Stomach smooth muscle (tissue), 2 donors: ENCODE measurements around the gene CCDC7.
"Not testable (repeated sequence)": the region's sequence is repeated elsewhere in the genome, so short reads cannot be mapped to it uniquely, and the experiment has no call there.

Source experiments
- H3K27ac ChIP-seq: one replicate; pipeline ENCODE4 v1.7.0; 2013; ENCODE audit warnings: mild to moderate bottlenecking, low read length, inconsistent platforms
- H3K27me3 ChIP-seq, 2 donors: one replicate each; pipeline ENCODE4 v1.7.0; 2013; ENCODE audit warnings: low read length in 2 of 2; ENCODE audit not compliant: insufficient read depth in 2 of 2, control insufficient read depth in 1 of 2
- H3K36me3 ChIP-seq, 2 donors: one replicate each; pipeline ENCODE4 v1.7.0; 2013; ENCODE audit warnings: low read length in 2 of 2; ENCODE audit not compliant: control insufficient read depth in 2 of 2, insufficient read depth in 2 of 2
- H3K4me1 ChIP-seq: one replicate; pipeline ENCODE4 v1.7.0; 2013; ENCODE audit warnings: low read length; ENCODE audit not compliant: control insufficient read depth, insufficient read depth
- H3K4me3 ChIP-seq, 2 donors: one replicate each; pipeline ENCODE4 v1.7.0; 2013; ENCODE audit warnings: low read length in 2 of 2
- H3K9ac ChIP-seq, 2 donors: one replicate each; pipeline ENCODE4 v1.7.0; 2013; ENCODE audit warnings: low read length in 2 of 2, mild to moderate bottlenecking in 1 of 2
- H3K9me3 ChIP-seq, 2 donors: one replicate each; pipeline ENCODE4 v1.7.0; 2013; ENCODE audit warnings: low read length in 2 of 2; ENCODE audit not compliant: control insufficient read depth in 2 of 2
- donor health status: healthy.
- donor health status: Pancreatic carcinoma.

The CCDC7 gene

DNA sequence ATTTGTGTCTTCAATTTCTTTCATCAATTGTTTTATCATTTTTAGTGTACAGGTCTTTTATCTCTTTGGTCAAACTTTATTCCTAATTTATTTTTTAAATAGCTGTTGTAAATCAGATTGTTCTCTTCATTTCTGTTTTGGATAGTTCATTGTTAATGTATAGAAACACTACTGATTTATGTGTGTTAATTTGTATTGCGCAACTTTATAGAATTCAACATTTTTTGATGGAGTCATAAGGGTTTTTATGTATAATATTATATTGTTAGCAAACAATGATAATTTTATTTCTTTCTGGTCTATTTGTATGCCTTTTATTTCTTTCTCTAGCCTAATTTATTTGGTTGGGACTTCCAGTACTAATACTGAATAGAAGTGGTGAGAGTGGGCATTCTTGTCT is 181.2 kb downstream of the CCDC7 start:
- Histone ChIP-seq H3K4me1 (no peaks in the 10 kb centered on the region), H3K4me3 (no peak overlapping the region), H3K27ac (no peak overlapping the region), H3K9me3 (no peaks in the 10 kb centered on the region), H3K27me3 (no peaks in the 10 kb centered on the region), H3K36me3 (peaks cover 0 to 5% of the 10 kb centered on the region in 2 donors), H3K9ac (no peak overlapping the region)

DNA sequence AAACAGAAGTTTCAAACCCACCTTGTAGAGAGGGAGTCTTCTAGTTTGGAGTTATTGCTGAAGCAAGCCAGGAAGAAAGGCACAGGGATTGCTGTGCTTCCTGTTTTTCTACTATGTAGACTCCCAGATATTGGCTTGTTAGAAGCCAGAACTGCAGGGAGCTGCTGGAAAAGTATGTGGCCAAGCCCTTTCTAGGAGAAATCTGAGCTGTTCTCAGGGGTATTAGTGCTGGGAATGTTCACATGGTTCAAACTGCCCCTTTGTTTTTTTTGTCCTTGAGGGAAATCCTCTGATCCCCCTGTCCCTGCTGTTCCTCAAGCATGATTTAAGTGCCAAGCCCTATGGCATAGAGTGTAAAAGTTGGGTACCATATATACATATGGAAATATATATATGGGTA is 184.0 kb downstream of the CCDC7 start:
- H3K36me3 ChIP-seq, result no peaks in the 10 kb centered on the region
- H3K27ac ChIP-seq, result no peak overlapping the region
- no peaks in the 10 kb centered on the region for H3K9me3 ChIP-seq
- H3K27me3 ChIP-seq, result no peaks in the 10 kb centered on the region
- H3K4me3 ChIP-seq, result no peak overlapping the region
- no peak overlapping the region for H3K9ac ChIP-seq
- H3K4me1 ChIP-seq, result no peaks in the 10 kb centered on the region

DNA sequence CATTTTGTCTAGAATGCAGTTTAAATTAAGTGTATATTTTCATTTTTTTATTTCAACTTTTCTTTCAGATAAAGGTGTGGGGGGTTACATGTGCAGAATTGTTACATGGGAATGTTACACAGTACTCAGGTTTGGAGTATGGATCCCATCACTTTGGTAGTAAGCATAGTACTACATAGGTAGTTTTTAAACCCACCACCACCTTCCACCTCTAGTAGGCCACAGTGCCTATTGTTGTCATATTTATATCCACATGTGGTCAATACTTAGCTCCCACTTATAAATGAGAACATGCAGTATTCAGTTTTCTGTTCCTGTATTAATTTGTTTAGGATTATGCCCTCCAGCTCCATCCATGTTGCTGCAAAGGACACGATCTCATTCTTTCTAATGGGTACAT is 200.6 kb downstream of the CCDC7 start:
- Histone ChIP-seq H3K27ac (no peak overlapping the region), H3K4me3 (no peak overlapping the region), H3K27me3 (no peaks in the 10 kb centered on the region), H3K36me3 (peaks cover 0 to 4% of the 10 kb centered on the region in 2 donors), H3K9me3 (peaks cover 0 to 5% of the 10 kb centered on the region in 2 donors), H3K9ac (no peak overlapping the region), H3K4me1 (no peaks in the 10 kb centered on the region)

DNA sequence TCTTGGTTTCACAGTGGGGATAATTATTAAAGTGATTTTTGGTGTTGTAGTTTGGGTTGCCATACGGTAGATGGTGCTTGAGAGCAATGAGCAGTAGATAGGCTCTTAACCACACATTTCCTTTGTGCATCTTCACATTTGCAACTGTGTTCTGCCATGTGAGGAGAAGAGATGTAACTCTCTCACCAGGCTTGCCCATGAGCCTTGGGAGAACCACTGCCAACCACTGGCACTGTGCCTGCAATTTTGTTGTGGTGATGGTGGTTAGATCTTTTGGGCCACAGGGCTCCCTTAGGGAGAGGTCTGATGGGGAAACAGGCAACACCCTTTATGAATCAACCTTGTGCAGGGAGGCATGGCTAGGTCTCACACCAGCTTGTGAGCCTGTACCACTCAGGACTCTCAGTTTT is 204.3 kb downstream of the CCDC7 start:
- Histone ChIP-seq H3K27me3 (no peaks in the 10 kb centered on the region), H3K9me3 (peaks cover 4 to 6% of the 10 kb centered on the region in 2 donors), H3K27ac (no peak overlapping the region), H3K9ac (no peak overlapping the region), H3K36me3 (peaks cover 3 to 6% of the 10 kb centered on the region in 2 donors), H3K4me3 (no peak overlapping the region), H3K4me1 (no peaks in the 10 kb centered on the region)

DNA sequence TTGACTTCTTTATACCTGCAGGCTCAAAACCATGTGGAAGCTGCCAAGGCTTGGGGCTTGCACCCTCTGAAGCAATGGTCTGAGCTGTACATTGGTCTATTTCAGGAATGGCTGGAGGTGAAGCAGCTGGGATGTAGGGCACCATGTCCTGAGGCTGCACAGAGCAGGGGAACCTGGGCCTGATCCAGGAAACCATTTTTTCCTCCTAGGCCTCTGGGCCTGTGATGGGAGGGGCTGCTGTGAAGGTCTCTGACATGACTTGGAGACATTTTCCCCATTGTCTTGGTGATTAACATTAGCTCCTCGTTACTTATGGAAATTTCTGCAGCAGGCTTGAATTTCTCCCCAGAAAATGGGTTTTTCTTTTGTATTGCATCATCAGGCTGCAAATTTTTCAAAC is 211.5 kb downstream of the CCDC7 start:
- H3K4me3 ChIP-seq, H3K9ac ChIP-seq, H3K27me3 ChIP-seq, H3K27ac ChIP-seq, H3K4me1 ChIP-seq, H3K36me3 ChIP-seq, H3K9me3 ChIP-seq: not testable (repeated sequence)

DNA sequence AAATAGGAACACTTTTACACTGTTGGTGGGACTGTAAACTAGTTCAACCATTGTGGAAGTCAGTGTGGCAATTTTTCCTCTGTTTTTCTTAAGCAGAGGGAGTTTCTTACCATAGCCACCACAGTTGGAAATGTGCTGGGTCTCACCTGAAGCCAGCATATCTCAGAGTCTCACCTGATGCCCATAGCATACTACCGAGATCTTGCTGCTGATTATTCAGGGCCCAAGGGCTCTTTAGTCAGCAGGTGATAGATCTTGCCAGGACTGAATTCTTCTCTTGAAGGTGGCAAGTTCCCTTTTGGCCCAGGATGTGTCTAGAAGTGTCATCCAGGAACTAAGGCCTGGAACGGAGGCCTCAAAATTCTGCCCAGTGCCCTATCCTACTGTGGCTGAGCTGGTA is 215.4 kb downstream of the CCDC7 start:
- Histone ChIP-seq H3K27me3 (no peaks in the 10 kb centered on the region), H3K9ac (no peak overlapping the region), H3K4me1 (no peaks in the 10 kb centered on the region), H3K27ac (no peak overlapping the region), H3K9me3 (no peaks in the 10 kb centered on the region), H3K36me3 (no peaks in the 10 kb centered on the region), H3K4me3 (no peak overlapping the region)

DNA sequence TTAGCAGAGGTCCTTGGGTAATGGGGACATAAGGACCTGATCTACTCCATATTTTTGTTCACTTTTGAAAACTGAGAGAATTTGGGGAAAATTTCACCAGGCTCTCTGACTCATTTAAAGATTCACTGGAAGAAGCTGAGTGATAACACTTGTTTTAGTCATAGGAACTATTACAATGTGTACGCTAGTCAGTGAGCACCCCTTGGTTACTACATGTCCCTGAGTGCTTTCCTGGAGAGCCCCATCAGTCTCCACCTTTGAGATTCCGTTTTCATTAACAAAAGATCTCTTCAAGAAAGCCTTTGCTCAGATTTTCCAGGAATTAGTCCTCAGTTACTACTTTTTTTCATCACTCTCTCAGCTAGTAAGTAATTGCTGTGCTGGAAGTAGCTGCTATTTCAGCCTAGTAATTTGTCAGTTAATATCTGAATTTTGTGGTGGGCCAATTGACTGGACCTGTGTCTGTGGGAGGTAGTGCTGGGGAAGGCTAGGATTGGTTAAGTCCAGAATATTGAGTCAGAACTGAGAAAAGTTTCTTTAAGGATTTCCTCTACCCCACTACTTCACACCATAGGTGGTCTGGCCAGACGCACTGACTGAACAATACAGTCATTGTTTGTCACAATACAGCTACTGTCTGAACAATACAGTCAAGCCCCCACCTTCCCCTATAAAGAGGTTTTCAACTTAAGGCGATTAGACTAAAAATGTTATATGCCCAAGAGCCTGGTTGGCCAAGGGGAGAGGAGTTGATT is 235.0 kb downstream of the CCDC7 start:
- H3K27ac ChIP-seq, result no peak overlapping the region
- no peak overlapping the region for H3K4me3 ChIP-seq
- H3K9me3 ChIP-seq, result no peaks in the 10 kb centered on the region
- peaks cover 0 to under 1% of the 10 kb centered on the region in 2 donors for H3K36me3 ChIP-seq
- H3K9ac ChIP-seq, result no peak overlapping the region
- no peaks in the 10 kb centered on the region for H3K4me1 ChIP-seq
- H3K27me3 ChIP-seq, result no peaks in the 10 kb centered on the region

DNA sequence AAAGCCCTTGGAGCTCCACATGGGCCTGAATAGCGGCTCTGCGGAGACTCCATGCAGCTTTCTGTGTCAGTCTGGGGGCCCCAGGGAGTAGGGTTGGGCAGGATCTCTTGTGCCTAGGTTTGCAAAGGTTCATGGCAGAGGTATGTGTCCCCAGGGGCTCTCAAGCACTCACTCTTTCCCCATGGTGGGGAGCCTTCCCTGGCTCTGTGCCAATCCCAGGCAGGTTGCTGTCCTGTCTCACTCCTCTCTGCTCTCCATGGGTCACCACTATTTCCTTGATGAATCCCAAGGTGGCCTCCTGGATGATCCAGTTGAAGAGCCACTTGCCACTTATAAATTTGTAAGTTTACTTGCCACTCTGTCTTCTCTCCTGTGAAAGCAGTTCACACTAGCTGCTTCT is 238.4 kb downstream of the CCDC7 start:
- Histone ChIP-seq H3K4me3 (no peak overlapping the region), H3K27me3 (no peaks in the 10 kb centered on the region), H3K9me3 (no peaks in the 10 kb centered on the region), H3K27ac (no peak overlapping the region), H3K36me3 (peaks cover 0 to 5% of the 10 kb centered on the region in 2 donors), H3K4me1 (no peaks in the 10 kb centered on the region), H3K9ac (no peak overlapping the region)

DNA sequence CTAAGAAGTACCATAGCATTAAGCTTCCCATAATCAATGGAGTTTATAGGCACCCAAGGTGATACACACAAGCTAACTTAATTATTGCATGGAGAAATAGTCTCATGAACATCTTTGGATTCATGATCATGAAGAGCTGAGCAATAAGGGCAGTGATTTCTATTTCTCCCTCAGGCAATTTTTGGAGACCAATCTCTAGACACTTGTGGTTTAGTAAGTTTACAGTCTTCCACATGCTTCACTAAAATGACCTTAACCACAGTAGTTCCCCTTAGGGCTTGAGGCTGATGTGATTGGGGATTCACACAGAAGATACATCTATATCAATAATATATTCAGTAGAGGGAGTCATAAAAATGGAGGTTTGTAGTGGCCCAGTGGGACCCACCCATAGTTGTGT is 241.2 kb downstream of the CCDC7 start:
- Histone ChIP-seq H3K4me1 (no peaks in the 10 kb centered on the region), H3K9ac (no peak overlapping the region), H3K27me3 (no peaks in the 10 kb centered on the region), H3K4me3 (no peak overlapping the region), H3K27ac (no peak overlapping the region), H3K36me3 (peaks cover 0 to 5% of the 10 kb centered on the region in 2 donors), H3K9me3 (no peaks in the 10 kb centered on the region)

DNA sequence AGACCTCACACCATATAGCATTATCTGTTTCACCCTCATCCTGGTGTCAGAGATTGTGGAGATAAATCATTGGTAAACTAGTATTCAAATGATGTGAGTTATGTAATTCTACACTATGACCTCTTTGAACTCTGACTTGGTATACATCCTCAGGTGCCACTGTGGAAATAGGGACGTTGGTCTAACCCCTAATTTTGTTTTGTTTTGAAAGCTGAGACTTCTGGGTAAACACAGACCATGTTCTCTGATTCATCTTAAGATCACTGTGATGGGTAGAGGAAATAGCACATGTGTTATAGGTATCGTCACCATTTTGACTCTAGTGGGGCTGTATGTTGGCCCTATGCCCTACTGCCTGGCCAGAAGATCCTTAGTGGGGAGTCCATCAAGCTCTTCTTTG is 241.6 kb downstream of the CCDC7 start:
- Histone ChIP-seq H3K4me3 (no peak overlapping the region), H3K27ac (no peak overlapping the region), H3K9ac (no peak overlapping the region), H3K4me1 (no peaks in the 10 kb centered on the region), H3K9me3 (no peaks in the 10 kb centered on the region), H3K27me3 (no peaks in the 10 kb centered on the region), H3K36me3 (peaks cover 0 to 5% of the 10 kb centered on the region in 2 donors)

DNA sequence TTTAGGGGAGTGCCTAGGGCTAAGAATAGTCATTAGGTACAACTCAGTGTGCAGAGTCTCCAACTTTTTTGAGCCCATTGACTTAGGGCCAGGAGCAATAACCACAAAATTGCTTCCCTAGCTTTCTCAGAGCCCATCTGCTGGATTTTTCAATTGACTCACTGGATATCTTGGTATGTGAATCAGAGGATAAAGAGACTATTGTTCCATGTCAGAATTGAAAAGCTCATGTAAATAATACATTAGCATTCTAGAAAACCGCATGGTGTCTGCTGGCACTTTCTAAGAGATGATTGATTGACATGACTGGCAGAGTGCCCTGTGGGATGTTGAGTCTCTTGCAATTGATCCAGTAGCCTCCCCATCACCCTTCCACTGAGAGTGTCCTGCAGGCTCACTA is 246.2 kb downstream of the CCDC7 start:
- Histone ChIP-seq H3K36me3 (peaks cover 0 to 2% of the 10 kb centered on the region in 2 donors), H3K27me3 (no peaks in the 10 kb centered on the region), H3K27ac (no peak overlapping the region), H3K9me3 (no peaks in the 10 kb centered on the region), H3K4me1 (no peaks in the 10 kb centered on the region), H3K9ac (no peak overlapping the region), H3K4me3 (no peak overlapping the region)
